ENCODE data around the gene BCAS3. TPM values are rescaled to one million over a fixed set of nuclear protein-coding genes. Genes with fewer than 3 reads are reported as not detected.

Gene BCAS3
- total and polyA plus RNA-seq, 11 donors: 4.5 to 23.5 (median 17.9) TPM

DNA sequence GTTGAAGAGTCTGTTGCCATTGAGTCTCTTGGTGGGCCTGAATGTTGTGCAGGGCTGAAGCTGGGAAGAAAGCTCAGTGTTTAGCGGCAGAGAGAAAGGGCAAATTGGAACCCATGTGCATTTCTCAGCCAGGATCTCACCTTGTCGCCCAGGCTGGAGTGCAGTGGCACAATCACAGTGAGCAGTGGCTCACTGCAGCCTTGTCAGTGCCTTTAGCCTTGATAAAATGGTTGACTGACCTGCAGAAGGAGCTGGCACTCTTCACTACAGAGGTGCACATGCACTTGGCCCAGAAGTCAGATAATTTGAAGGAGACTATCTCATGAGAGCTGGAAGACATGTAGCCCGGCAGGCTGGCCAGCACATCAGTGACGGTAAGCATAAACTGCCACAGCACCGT is 597.7 kb downstream of the BCAS3 start:
- ATAC-seq (no peak), DNase-seq (no peak)
- H3K4me3 ChIP-seq: no peak overlapping the region
- no peaks in the 10 kb centered on the region for H3K27me3 ChIP-seq
- TF ChIP-seq POLR2A (IDR thresholded peaks at IDR 0.05) (no peak), CTCF (IDR thresholded peaks at IDR 0.05) (no peak)
- no peak overlapping the region for H3K27ac ChIP-seq
- WGBS, 4 donors: 87 to 97% (median 91%) methylated on average over 4 to 5 of the region's 5 CpGs
- H3K9me3 ChIP-seq: no peaks in the 10 kb centered on the region
- intact Hi-C loops (cut with DNase I): no loop called here
- peaks cover 0 to 12% (median 4%) of the 10 kb centered on the region in 12 donors for H3K4me1 ChIP-seq
- no peaks in the 10 kb centered on the region for H3K36me3 ChIP-seq

DNA sequence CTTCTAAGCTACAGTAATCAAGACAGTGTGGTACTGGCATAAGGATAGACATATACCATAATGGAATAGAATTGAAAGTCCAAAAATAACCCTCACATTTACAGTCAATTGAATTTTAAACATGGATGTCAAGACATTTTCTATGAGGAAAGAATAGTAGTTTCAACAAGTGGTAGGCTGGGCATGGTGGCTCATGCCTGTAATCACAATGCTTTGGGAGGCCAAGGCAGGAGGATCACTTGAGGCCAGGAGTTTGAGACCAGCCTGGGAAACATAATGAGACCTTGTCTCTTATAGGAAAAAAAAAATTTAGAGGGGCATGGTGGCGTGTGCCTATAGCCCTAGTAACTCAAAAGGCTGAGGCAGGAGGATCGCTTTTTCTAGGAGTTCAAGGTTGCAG is 599.2 kb downstream of the BCAS3 start:
- ATAC-seq (no peak), DNase-seq (no peak)
- WGBS, 4 donors: 88 to 100% (median 100%) methylated on average over 2 of the region's 2 CpGs
- intact Hi-C loops (cut with DNase I): no loop called here
- Histone ChIP-seq H3K4me3 (no peak overlapping the region), H3K27me3 (no peaks in the 10 kb centered on the region), H3K27ac (no peak overlapping the region), H3K36me3 (no peaks in the 10 kb centered on the region), H3K4me1 (peaks cover 0 to 12% (median 4%) of the 10 kb centered on the region in 12 donors), H3K9me3 (no peaks in the 10 kb centered on the region)
- TF ChIP-seq POLR2A (IDR thresholded peaks at IDR 0.05) (no peak), CTCF (IDR thresholded peaks at IDR 0.05) (no peak)

DNA sequence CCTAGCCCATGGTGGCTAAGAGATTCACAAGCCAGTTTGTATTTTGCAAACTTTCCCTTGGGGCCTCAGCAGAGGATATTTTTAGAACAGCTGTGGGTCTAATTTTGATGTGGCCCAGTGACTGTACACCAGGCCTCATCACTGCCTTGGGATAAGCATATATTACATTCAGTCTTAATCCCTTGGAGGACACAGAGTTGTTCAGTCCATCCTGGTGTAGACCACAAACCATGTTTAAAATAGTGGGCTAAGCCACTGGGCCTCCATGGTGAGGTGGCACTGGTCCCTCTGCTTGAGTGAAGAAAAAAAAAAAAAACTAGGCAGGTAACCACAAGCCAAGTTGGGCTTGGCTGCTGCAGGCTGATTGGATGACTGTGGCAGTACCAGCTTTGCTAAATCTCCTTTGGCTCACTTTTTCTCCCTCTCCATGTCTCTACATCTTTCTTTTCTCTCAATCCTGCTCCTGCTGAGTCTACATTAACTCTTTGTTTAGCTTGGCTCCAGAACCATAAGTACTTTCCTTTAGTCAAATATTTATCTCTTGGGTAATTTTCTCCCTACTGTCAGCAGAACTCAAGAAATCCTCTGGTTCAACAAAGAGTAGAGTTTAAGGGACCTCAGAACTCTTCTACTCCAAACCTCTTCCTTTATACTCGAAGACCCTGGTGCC is 602.0 kb downstream of the BCAS3 start:
- peak overlapping the region in 9 of 12 donors; percentile 15 to 61 (median 39) for H3K27ac ChIP-seq
- WGBS, 4 donors: 86 to 96% (median 93%) methylated on average over 1 of the region's 1 CpG
- DNase-seq (peak in 1 of 5 donors; percentile 21), ATAC-seq (peak; percentile 69 to 88 (median 84))
- no peaks in the 10 kb centered on the region for H3K27me3 ChIP-seq
- H3K4me3 ChIP-seq: no peak overlapping the region
- intact Hi-C loops (cut with DNase I): no loop called here
- TF ChIP-seq POLR2A (IDR thresholded peaks at IDR 0.05) (no peak), CTCF (IDR thresholded peaks at IDR 0.05) (no peak)
- H3K9me3 ChIP-seq: no peaks in the 10 kb centered on the region
- peaks cover 0 to 12% (median 4%) of the 10 kb centered on the region in 12 donors for H3K4me1 ChIP-seq
- H3K36me3 ChIP-seq: no peaks in the 10 kb centered on the region

GRCh38 chr17:61280338-61280737 is 602.7 kb downstream of the BCAS3 start:
- ATAC-seq (no peak), DNase-seq (no peak)
- intact Hi-C loops (cut with DNase I): no loop called here
- TF ChIP-seq CTCF (IDR thresholded peaks at IDR 0.05): no peak
- no peak for TF ChIP-seq POLR2A (IDR thresholded peaks at IDR 0.05)
- Histone ChIP-seq H3K4me1 (peaks cover 0 to 14% (median 5%) of the 10 kb centered on the region in 12 donors), H3K27me3 (no peaks in the 10 kb centered on the region), H3K36me3 (no peaks in the 10 kb centered on the region), H3K27ac (peak overlapping the region in 4 of 12 donors; percentile 22 to 61 (median 39)), H3K4me3 (no peak overlapping the region), H3K9me3 (no peaks in the 10 kb centered on the region)

All from heart left ventricle (tissue), 16 donors.